HG03342 (cell line): ENCODE measurements around the gene IRAK3.
A peak's percentile ranks its signal among the peaks of the same experiment; 100 is the strongest.

Source experiments
- ATAC-seq: cut with Tn5 transposase; IDR thresholded peaks from one replicate; pipeline ENCODE4 v1.9.1; 2021; ENCODE audit warnings: mild to moderate bottlenecking, moderate library complexity; ENCODE audit not compliant: unreplicated experiment

IRAK3 gene

GRCh38 chr12:66302827-66303169, 113.8 kb downstream of the IRAK3 start:
- ATAC-seq, result no peak

DNA sequence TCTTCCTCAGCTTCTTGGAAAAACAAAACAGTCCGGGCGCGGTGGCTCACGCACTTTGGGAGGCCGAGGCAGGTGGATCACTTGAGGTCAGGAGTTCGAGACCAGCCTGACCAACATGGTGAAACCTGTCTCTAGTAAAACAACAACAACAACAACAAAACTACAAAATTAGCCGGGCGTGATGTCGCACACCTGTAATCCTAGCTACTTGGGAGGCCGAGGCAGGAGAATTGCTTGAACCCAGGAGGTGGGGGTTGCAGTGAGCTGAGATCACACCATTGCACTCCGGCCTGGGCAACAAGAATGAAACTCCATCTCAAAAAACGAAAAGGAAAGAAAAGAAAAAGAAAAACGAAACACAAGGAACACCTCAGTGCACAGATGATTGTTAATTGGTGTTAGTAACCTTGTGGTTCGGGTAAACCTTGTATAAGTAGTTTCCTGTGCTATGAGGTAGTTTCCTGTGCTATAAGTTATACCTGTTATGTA, 114.3 kb downstream of the IRAK3 start:
- ATAC-seq, result peak; percentile 46
